HG03280 (cell line): Measurements from ENCODE around the gene TMIGD3.
"Not testable (repeated sequence)": the region's sequence is repeated elsewhere in the genome, so short reads cannot be mapped to it uniquely, and the experiment has no call there.

ENCODE experiments used
- ATAC-seq: cut with Tn5 transposase; IDR thresholded peaks from one replicate; pipeline ENCODE4 v1.9.1; 2021; ENCODE audit warnings: mild to moderate bottlenecking, moderate library complexity; ENCODE audit not compliant: unreplicated experiment

The TMIGD3 gene

GRCh38 chr1:111503585-111504060 is at the start of gene TMIGD3, which contains the start of gene ADORA3:
Gene TMIGD3, minus strand, starts transcription at chr1:111503633. Its CDS starts 279 bp downstream, at chr1:111503354.
Gene ADORA3, minus strand, starts transcription at chr1:111503633. Its CDS starts 279 bp downstream, at chr1:111503354.
- ATAC-seq: no peak

DNA sequence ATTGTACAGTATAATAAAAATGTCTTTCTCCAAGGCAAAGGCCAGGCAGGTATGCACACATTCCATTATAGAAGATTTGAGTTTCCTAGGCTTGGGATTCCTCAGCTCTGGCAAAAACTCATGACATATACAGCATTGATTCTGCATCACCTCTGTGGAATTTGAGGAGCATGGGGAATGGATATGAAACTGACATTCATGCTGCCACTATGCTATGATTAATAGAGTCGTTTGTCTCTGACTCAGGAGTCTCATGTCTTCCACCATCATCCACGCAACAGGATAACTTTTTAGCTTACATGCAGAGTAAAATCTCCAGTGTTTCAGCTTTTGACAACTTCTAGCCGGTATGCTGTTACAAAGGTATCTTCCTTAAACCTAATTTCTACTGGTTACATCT is 49.8 kb upstream of the TMIGD3 start:
- no peak for ATAC-seq

DNA sequence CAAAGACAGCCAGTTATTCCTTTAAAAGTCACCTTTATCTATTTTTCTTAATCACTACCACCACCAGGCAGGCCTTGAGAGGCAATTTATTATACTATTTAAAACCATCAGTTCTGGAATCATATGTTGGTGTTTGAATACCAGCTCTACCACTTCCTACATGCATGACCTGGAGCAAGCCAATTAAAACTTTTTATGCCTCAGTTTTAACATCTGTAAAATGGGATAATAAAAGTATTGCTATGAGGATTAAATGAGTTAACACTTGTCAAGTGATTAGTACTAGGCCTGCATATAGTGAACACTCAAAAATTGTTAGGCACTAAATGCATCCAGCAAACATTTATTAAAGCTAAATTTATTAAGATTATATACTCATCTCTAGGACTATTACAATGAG is 49.2 kb upstream of the TMIGD3 start:
- ATAC-seq: no peak

GRCh38 chr1:111551623-111552411 is 48.4 kb upstream of the TMIGD3 start:
- no peak for ATAC-seq

DNA sequence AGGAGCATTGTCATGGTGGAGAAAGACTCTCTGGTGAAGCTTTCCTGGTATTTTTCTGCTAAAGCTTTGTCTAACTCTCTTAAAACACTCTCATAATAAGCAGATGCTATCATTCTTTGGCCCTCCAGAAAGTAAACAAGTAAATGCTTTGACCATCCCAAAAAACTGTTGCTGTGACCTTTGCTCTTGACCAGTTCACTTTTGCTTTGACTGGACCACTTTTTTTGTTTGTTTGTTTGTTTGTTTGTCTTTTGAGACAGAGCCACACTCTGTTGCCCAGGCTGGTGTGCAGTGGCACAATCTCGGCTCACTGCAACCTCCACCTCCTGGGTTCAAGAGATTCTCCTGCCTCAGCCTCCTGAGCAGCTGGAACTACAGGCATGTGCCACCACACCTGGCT is 44.4 kb upstream of the TMIGD3 start:
- not testable (repeated sequence) for ATAC-seq

GRCh38 chr1:111542187-111542586 is 38.8 kb upstream of the TMIGD3 start:
- no peak for ATAC-seq

DNA sequence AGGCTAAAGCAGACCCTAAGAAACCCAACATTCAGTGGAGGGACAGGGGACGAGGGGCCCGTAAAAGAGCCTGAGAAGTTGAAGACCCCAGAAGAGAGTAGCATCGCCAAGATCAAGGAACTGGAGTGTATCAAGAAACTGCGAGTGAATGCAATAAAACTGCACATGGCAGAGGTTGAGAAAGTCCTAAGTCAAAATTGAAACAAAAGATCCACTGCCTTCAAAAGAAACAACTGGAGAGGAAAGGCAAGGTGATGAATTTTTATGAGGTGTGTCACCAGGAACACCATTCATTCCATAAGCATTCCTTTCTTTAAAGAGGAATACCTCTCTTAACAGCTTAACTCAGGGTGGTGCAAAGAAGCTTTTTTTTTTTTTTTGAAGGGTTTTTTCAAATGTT is 38.3 kb upstream of the TMIGD3 start:
- no peak for ATAC-seq

GRCh38 chr1:111540928-111541327 is 37.5 kb upstream of the TMIGD3 start:
- ATAC-seq: no peak

DNA sequence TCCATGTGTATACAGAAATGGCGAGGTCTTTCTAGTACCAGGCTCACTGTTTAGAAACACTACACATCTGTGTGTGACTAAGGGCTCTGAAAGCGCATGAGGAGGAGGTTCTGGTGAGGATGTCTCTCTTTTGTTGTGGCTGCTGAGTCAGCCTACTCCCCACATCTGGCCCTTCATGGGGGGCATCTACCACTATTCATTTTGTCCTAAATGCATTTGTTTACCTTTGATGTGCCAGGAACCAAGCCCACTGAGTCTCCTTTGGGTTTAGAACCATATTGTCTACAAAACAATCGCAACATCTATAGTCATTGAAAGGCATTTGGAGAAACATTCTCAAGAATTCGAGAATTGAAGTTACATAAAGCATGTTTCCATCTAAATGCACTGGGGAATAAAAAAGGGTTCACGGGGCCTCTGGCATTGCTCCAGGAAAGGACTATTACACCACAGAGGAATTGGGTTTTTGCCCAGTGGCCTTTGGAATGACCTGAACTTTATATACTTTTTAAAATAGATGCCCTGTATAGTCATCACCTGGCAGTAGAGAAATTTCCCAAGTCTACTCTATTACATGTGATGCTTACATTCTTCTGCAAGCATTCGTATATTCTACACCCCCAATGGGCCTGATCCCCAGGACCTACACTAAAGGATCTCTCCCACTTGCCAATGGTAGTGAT is 35.1 kb upstream of the TMIGD3 start:
- ATAC-seq: no peak

DNA sequence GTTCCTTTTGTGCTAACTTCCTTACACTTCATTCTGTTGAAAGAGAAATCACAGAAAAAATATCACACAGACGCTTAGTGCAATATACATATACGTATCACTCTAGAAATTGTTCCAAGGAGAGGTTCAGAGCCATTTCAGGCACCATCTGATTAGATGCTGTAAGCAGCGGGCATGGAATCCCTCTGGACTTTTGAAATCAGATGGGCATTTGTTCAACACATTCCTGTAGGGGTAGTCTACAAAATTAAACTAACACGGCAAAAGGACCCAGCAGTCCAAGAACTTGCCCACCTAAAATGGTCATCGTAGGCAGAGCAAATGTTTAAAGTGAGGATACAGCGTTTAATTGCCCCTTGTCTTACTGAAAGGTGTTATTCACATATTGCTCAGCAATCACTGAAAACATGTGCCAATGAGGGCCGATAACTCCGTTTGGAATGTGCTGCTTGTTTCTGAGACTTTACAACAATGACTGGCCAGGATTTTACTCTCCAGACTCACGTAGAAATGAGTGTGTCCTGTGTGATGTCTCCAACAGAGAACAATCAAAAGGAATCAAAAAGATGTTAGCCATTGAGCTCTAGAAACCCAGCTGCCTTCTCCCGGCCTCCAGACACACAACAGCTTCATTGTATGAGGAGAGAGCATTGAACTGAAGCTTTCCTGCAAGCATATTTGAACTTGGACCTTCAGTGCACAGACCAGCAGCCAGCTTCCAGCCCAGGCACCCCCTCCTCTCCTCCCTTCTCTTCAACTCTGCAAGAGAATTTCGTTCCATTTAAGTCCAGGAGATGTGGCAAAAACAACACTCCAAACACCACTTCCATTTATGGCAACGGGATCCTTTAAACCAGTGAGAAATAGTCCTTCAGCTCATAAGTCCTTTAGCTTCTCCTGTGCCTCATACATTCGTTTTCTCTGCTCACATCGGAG is 32.1 kb upstream of the TMIGD3 start:
- no peak for ATAC-seq

GRCh38 chr1:111520053-111520452 is 16.6 kb upstream of the TMIGD3 start:
- no peak for ATAC-seq

DNA sequence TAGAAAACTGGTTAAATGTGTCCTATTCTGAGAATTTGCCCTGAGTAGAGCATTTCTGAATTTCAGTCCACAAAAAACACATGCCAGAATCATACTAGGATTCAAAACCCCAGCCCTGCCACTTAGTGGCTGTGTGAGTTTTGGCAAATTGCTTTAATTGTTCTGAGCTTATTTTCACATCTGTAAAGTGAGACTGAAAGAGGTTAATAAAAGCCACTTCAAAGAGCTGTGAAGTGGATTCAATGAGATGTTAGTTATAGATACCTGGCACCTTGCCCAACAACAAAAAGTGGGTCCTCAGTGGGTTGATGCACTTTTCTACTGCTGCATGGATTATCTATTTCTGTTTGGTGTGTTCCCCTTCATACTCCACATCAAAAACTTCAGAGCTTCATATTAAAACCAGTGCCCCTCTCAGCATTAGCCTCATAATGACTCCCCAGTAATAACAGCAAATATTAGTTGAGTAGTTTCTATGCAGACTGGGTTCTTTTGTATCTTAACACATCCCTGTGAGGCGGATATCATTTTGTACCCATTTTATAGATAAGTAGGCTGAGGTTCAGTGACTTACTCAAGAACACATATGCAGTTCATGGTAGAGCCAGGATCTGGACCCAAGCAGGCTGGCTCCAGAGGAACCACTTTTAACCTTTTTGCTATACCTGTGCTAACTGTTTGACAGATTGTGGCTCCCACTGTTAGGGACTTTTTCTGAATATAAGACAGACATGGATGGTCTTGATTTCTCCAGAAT is 14.2 kb upstream of the TMIGD3 start:
- ATAC-seq: no peak

GRCh38 chr1:111516005-111516535 is 12.6 kb upstream of the TMIGD3 start:
- no peak for ATAC-seq

DNA sequence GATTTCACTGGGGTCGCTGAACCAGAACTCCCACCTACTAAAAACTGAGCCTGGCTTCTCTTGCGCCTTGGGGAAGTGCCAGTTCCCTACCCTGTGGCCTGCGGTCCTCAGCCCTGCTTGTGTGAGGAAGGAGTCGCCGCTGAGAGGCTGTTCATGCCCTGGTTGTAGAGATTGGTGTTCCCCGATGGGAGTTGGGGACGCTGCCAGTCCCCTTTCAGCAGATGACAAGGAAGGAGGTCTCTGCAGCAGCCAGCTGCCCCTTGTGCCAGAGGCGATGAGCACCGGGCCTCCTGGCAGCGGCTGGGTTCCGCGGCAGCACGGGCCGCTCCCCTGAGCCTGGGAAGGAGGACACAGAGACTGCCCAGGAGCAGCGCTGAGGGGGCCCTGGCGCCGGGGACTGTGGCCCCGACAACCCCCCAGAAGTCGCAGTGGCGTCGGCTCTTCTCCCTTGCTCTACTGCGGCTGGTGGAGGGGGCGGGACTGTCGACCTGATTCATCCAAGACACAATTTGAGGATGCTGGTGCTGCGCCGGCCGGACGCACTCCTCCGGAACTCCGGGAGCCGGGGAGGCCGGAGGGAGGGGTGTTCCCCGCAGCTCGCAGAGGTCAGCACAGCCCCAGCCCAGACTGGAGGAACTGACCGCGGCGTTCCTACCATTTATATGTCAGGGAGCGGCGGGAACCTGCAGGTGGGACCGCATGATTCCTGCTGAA is 12.0 kb upstream of the TMIGD3 start:
- no peak for ATAC-seq

GRCh38 chr1:111513410-111514020 is 10.1 kb upstream of the TMIGD3 start:
- no peak for ATAC-seq

- no peak for ATAC-seq
Measured at GRCh38 chr1:111512931-111513330, 9.5 kb upstream of the TMIGD3 start.

GRCh38 chr1:111512132-111512889 is 8.9 kb upstream of the TMIGD3 start:
- no peak for ATAC-seq

GRCh38 chr1:111511370-111511769 is 7.9 kb upstream of the TMIGD3 start:
- no peak for ATAC-seq
